Liver (tissue), 9 donors: Measurements from ENCODE around the gene TRAPPC5. TPM values are rescaled to one million over a fixed set of nuclear protein-coding genes. Genes with fewer than 3 reads are reported as not detected.

ENCODE experiments used
- DNase-seq: peaks from one replicate; pipeline ENCODE4 v3.0.0-alpha.2; 2017; ENCODE audit warnings: low spot score
- H3K27ac ChIP-seq, 2 donors: one replicate each; pipeline ENCODE4 v1.7.0; 2013; ENCODE audit warnings: inconsistent platforms in 2 of 2, low read length in 2 of 2, control low read depth in 1 of 2, low read depth in 1 of 2, mild to moderate bottlenecking in 1 of 2
- H3K27me3 ChIP-seq, 4 donors: one replicate each; pipeline versions ENCODE4 v1.6.1 to v1.7.0; 2013; ENCODE audit warnings: low read length in 3 of 4, inconsistent platforms in 1 of 4, mild to moderate bottlenecking in 1 of 4, moderate library complexity in 1 of 4; ENCODE audit not compliant: control insufficient read depth in 4 of 4, insufficient read depth in 4 of 4
- H3K36me3 ChIP-seq, 4 donors: one replicate each; pipeline versions ENCODE4 v1.6.1 to v1.7.0; 2013; ENCODE audit warnings: low read length in 3 of 4, mild to moderate bottlenecking in 3 of 4, low read depth in 1 of 4, moderate library complexity in 1 of 4; ENCODE audit not compliant: control insufficient read depth in 4 of 4, insufficient read depth in 3 of 4
- H3K4me1 ChIP-seq, 4 donors: one replicate each; pipeline versions ENCODE4 v1.6.1 to v1.7.0; 2013; ENCODE audit warnings: low read length in 3 of 4, mild to moderate bottlenecking in 3 of 4, moderate library complexity in 1 of 4; ENCODE audit not compliant: control insufficient read depth in 4 of 4, insufficient read depth in 4 of 4
- H3K4me3 ChIP-seq, 3 donors: one replicate each; pipeline versions ENCODE4 v1.6.1 to v1.7.0; 2013; ENCODE audit warnings: low read length in 3 of 3, control low read depth in 1 of 3, low read depth in 1 of 3, mild to moderate bottlenecking in 1 of 3
- H3K9ac ChIP-seq, 2 donors: one replicate each; pipeline ENCODE4 v1.7.0; 2013; ENCODE audit warnings: low read length in 2 of 2, mild to moderate bottlenecking in 2 of 2, moderate library complexity in 2 of 2, control low read depth in 1 of 2, low read depth in 1 of 2
- H3K9me3 ChIP-seq, 4 donors: one replicate each; pipeline versions ENCODE4 v1.6.1 to v1.7.0; 2013; ENCODE audit warnings: low read length in 3 of 4; ENCODE audit not compliant: control insufficient read depth in 4 of 4
- ATF3 ChIP-seq: IDR thresholded peaks from 2 replicates; pipeline ENCODE4 v1.6.1; 2016; ENCODE audit warnings: antibody characterized with exemption
- CTCF ChIP-seq: fragments of 150-350 bp; IDR thresholded peaks from 2 replicates; pipeline ENCODE4 v1.5.1; 2017; ENCODE audit warnings: improper control_type of control experiment, low read depth, low read length; ENCODE audit not compliant: missing input control
- EGR1 ChIP-seq, 2 donors: IDR thresholded peaks; 2 replicates each; pipeline ENCODE4 v1.6.1; 2016 to 2018; ENCODE audit warnings: antibody characterized with exemption in 2 of 2, low read depth in 2 of 2
- FOXA1 ChIP-seq: IDR thresholded peaks from 2 replicates; pipeline ENCODE4 v1.6.1; 2016; ENCODE audit warnings: antibody characterized with exemption
- FOXA2 ChIP-seq: IDR thresholded peaks from 2 replicates; pipeline ENCODE4 v1.6.1; 2016; ENCODE audit warnings: antibody characterized with exemption
- GABPA ChIP-seq, 2 donors: IDR thresholded peaks in 1 of 2; conservative IDR thresholded peaks in 1 of 2; 2 replicates each; pipeline ENCODE4 v1.6.1; 2016; ENCODE audit warnings: antibody characterized with exemption in 2 of 2, mild to moderate bottlenecking in 1 of 2, moderate library complexity in 1 of 2
- HNF4A ChIP-seq, 2 donors: conservative IDR thresholded peaks; 2 replicates each; pipeline ENCODE4 v1.6.1; 2016; ENCODE audit warnings: antibody characterized with exemption in 2 of 2, mild to moderate bottlenecking in 2 of 2
- HNF4G ChIP-seq: IDR thresholded peaks from 2 replicates; pipeline ENCODE4 v1.6.1; 2016; ENCODE audit warnings: antibody characterized with exemption
- JUND ChIP-seq, 2 donors: IDR thresholded peaks; 2 replicates each; pipeline ENCODE4 v1.6.1; 2016; ENCODE audit warnings: antibody characterized with exemption in 2 of 2
- MAX ChIP-seq: IDR thresholded peaks from 2 replicates; pipeline ENCODE4 v1.6.1; 2016; ENCODE audit warnings: antibody characterized with exemption
- NR2F2 ChIP-seq: IDR thresholded peaks from 2 replicates; pipeline ENCODE4 v1.6.1; 2016; ENCODE audit warnings: antibody characterized with exemption
- RAD21 ChIP-seq, 2 donors: IDR thresholded peaks; 2 replicates each; pipeline ENCODE4 v1.6.1; 2016; ENCODE audit warnings: antibody characterized with exemption in 2 of 2, mild to moderate bottlenecking in 2 of 2
- REST ChIP-seq: IDR thresholded peaks from 2 replicates; pipeline ENCODE4 v1.6.1; 2016; ENCODE audit warnings: antibody characterized with exemption, mild to moderate bottlenecking
- RXRA ChIP-seq, 2 donors: IDR thresholded peaks; 2 replicates each; pipeline ENCODE4 v1.6.1; 2017 to 2018; ENCODE audit warnings: antibody characterized with exemption in 2 of 2, mild to moderate bottlenecking in 1 of 2
- SP1 ChIP-seq: IDR thresholded peaks from 2 replicates; pipeline ENCODE4 v1.6.1; 2018; ENCODE audit warnings: antibody characterized with exemption, mild to moderate bottlenecking
- TAF1 ChIP-seq: conservative IDR thresholded peaks from 2 replicates; pipeline ENCODE4 v1.6.1; 2016; ENCODE audit warnings: antibody characterized with exemption, mild to moderate bottlenecking
- YY1 ChIP-seq: IDR thresholded peaks from 2 replicates; pipeline ENCODE4 v1.6.1; 2016; ENCODE audit warnings: antibody characterized with exemption, mild to moderate bottlenecking
- ZBTB33 ChIP-seq: IDR thresholded peaks from 2 replicates; pipeline ENCODE4 v1.6.1; 2016; ENCODE audit warnings: antibody characterized with exemption
- WGBS: extraction: QIAGEN DNeasy Blood & Tissue Kit; methylation state at CpG from one replicate; pipeline ENCODE4 v1.1.7; 2013; 5-methylcytosine and 5-hydroxymethylcytosine counted together
- polyA plus RNA-seq, 2 donors: library from polyadenylated mRNA; stranded (reverse) in 1 of 2; unstranded in 1 of 2; fragments of 200-250 nt in 1 of 2; fragments of >200 nt in 1 of 2; fragmentation: Nextera tagmentation in 1 of 2; extraction: Ambion mirVana in 1 of 2; gene quantifications; one replicate each; pipeline versions ENCODE4 v1.2.1 to v1.2.3, GENCODE V29; 2013 to 2015
- total RNA-seq, 2 donors: library from RNA; depleted of rRNA; stranded (reverse); fragments of >200 nt; gene quantifications; one replicate each; pipeline ENCODE4 v1.2.3, GENCODE V29; 2014
- donor health status: healthy.
- donor health status: healthy.
- donor health status: healthy.
- donor health status: healthy.
- donor health status: healthy.

Gene TRAPPC5
- total and polyA plus RNA-seq, 4 donors: 22.5 to 130 (median 55.2) TPM

GRCh38 chr19:7663706-7664105 is 16.9 kb upstream of the TRAPPC5 start (continued):
- no peak for TF ChIP-seq ZBTB33
- no peak for TF ChIP-seq RAD21 (IDR thresholded peaks at IDR 0.05)
- TF ChIP-seq RXRA (IDR thresholded peaks at IDR 0.05): no peak

- TF ChIP-seq YY1 (no peak), FOXA2 (no peak), ZBTB33 (no peak), NR2F2 (no peak), RAD21 (IDR thresholded peaks at IDR 0.05) (no peak), SP1 (no peak), TAF1 (no peak), FOXA1 (no peak), REST (no peak), GABPA (IDR thresholded peaks at IDR 0.05 in 1 of 2, conservative IDR thresholded peaks at IDR 0.05 in 1 of 2) (no peak), RXRA (IDR thresholded peaks at IDR 0.05) (no peak), HNF4G (no peak), ATF3 (no peak), MAX (no peak), CTCF (no peak), EGR1 (IDR thresholded peaks at IDR 0.05; ENCODE audit: low read depth in 2 of 2) (no peak), HNF4A (conservative IDR thresholded peaks at IDR 0.05) (no peak), JUND (IDR thresholded peaks at IDR 0.05) (no peak)
- no peak for DNase-seq
Measured at GRCh38 chr19:7665076-7665475, 15.6 kb upstream of the TRAPPC5 start.

More at GRCh38 chr19:7665076-7665475, 15.6 kb upstream of the TRAPPC5 start:
- Histone ChIP-seq H3K27ac (no peak overlapping the region), H3K27me3 (no peaks in the 10 kb centered on the region), H3K4me3 (no peak overlapping the region), H3K36me3 (no peaks in the 10 kb centered on the region), H3K4me1 (peaks cover 0 to under 1% (median under 1%) of the 10 kb centered on the region in 4 donors), H3K9me3 (no peaks in the 10 kb centered on the region), H3K9ac (no peak overlapping the region)
- 68% methylated on average over 4 of the region's 4 CpGs for WGBS
